Stomach (tissue), 9 donors: ENCODE measurements around the gene SEPTIN5. TPM values are rescaled to one million over a fixed set of nuclear protein-coding genes. Genes with fewer than 3 reads are reported as not detected.
A peak's percentile ranks its signal among the peaks of the same experiment; 100 is the strongest.

Experiments used
- DNase-seq, 2 donors: peaks; one replicate each; pipeline versions ENCODE4 v3.0.0 to v3.0.0-alpha.2; 2013 to 2019
- H3K27ac ChIP-seq, 5 donors: fragments of 200-600 bp in 4 of 5; sonication (generic) in 4 of 5; one replicate each; pipeline ENCODE4 v1.5.1; 2013 to 2019; ENCODE audit warnings: mild to moderate bottlenecking in 1 of 5, moderate library complexity in 1 of 5
- H3K27me3 ChIP-seq, 3 donors: fragments of 200-600 bp; sonication (generic); one replicate each; pipeline ENCODE4 v1.5.1; 2017 to 2019; ENCODE audit warnings: mixed run types in 1 of 3
- H3K36me3 ChIP-seq, 4 donors: fragments of 200-600 bp; sonication (generic); 1 replicate in 3 of 4; 2 replicates in 1 of 4; pipeline ENCODE4 v1.5.1; 2016 to 2019
- H3K4me1 ChIP-seq, 4 donors: fragments of 200-600 bp; sonication (generic); one replicate each; pipeline ENCODE4 v1.5.1; 2016 to 2019
- H3K4me3 ChIP-seq, 4 donors: fragments of 200-600 bp; sonication (generic) in 3 of 4; one replicate each; pipeline ENCODE4 v1.5.1; 2016 to 2019; ENCODE audit warnings: mild to moderate bottlenecking in 1 of 4
- H3K9me3 ChIP-seq, 4 donors: fragments of 200-600 bp; sonication (generic); one replicate each; pipeline ENCODE4 v1.5.1; 2016 to 2019
- EP300 ChIP-seq: sonication (generic); formaldehyde crosslinking; IDR thresholded peaks from one replicate; pipeline ENCODE4 v1.6.1; 2017; ENCODE audit warnings: antibody characterized with exemption
- POLR2A ChIP-seq, 4 donors: fragments of 450-650 bp; IDR thresholded peaks; one replicate each; pipeline ENCODE4 v1.6.1; 2016; ENCODE audit warnings: antibody characterized with exemption in 4 of 4, control low read depth in 2 of 4, mild to moderate bottlenecking in 1 of 4, moderate library complexity in 1 of 4
- POLR2AphosphoS5 ChIP-seq, 3 donors: sonication (generic); formaldehyde crosslinking; IDR thresholded peaks; one replicate each; pipeline ENCODE4 v1.6.1; 2016; ENCODE audit warnings: antibody characterized with exemption in 3 of 3
- WGBS, 5 donors: extraction: QIAGEN DNeasy Blood & Tissue Kit in 3 of 5; methylation state at CpG; one replicate each; pipeline versions ENCODE4 v1.1.5 to v1.1.7; 2013 to 2018; 5-methylcytosine and 5-hydroxymethylcytosine counted together
- intact Hi-C: fragments of 100-400 bp; cut with DNase I; formaldehyde crosslinking; loops from one replicate; pipeline ENCODE4 v1.15.1; 2023; ENCODE audit warnings: low total_unique reads
- polyA plus RNA-seq, 3 donors: library from polyadenylated mRNA; stranded (reverse); fragments of 200-250 nt; gene quantifications; one replicate each; pipeline ENCODE4 v1.2.3, GENCODE V29; 2013
- total RNA-seq, 5 donors: library from RNA; depleted of rRNA; stranded (reverse); fragments of >200 nt; gene quantifications; one replicate each; pipeline versions ENCODE4 v1.1.0 to v1.2.3, GENCODE V29; 2014 to 2016
- TF ChIP-seq, protein P1 (sequence below), 7 experiments: fragments of 450-650 bp in 4 of 7; fragments of 200-600 bp in 3 of 7; sonication (generic) in 3 of 7; IDR thresholded peaks; one replicate each; pipeline ENCODE4 v1.5.1; 2016 to 2019; ENCODE audit warnings: antibody characterized with exemption in 7 of 7, control low read depth in 2 of 7, mild to moderate bottlenecking in 1 of 7
- donor health status: healthy with polysubstance abuse.
- donor health status: Bipolar disorder and iron deficiency.
- donor health status: healthy.

The SEPTIN5 gene
- total and polyA plus RNA-seq, 8 donors = 1.2 to 38.8 (median 12.5) TPM

- peak overlapping the region in 1 of 5 donors; percentile 14 for H3K27ac ChIP-seq
- TF ChIP-seq POLR2AphosphoS5 (IDR thresholded peaks at IDR 0.05) (no peak), EP300 (no peak), POLR2A (IDR thresholded peaks at IDR 0.05) (no peak)
- TF ChIP-seq, protein P1, sequence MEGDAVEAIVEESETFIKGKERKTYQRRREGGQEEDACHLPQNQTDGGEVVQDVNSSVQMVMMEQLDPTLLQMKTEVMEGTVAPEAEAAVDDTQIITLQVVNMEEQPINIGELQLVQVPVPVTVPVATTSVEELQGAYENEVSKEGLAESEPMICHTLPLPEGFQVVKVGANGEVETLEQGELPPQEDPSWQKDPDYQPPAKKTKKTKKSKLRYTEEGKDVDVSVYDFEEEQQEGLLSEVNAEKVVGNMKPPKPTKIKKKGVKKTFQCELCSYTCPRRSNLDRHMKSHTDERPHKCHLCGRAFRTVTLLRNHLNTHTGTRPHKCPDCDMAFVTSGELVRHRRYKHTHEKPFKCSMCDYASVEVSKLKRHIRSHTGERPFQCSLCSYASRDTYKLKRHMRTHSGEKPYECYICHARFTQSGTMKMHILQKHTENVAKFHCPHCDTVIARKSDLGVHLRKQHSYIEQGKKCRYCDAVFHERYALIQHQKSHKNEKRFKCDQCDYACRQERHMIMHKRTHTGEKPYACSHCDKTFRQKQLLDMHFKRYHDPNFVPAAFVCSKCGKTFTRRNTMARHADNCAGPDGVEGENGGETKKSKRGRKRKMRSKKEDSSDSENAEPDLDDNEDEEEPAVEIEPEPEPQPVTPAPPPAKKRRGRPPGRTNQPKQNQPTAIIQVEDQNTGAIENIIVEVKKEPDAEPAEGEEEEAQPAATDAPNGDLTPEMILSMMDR (IDR thresholded peaks at IDR 0.05) = no peak
- WGBS, 5 donors = 14 to 33% (median 20%) methylated on average over 19 of the region's 19 CpGs
These were observed 22.5 kb upstream of the SEPTIN5 start for GRCh38 chr22:19691721-19692341.

DNA sequence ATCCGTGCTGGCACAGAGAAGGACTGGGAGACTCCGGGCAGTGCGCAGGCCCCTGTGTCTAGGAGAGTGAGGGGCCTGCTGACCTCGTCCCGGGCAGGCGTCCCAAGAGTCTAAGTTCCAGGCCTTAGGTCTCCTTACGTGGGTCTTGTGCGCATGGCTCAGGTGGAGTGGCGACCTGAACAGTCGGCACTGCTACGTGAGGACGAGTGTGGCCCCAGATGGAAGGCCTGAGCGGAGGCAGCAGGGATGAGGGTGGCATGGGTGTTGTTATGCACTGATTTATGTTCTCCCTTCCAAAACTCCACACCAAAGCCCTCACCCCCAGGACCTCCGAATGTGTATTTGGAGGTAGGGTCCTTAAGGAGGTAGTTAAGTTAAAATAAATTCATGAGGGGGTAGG lies 20.7 kb upstream of the SEPTIN5 start:
- Histone ChIP-seq H3K4me1 (peaks cover 0 to 14% (median 6%) of the 10 kb centered on the region in 4 donors), H3K4me3 (no peak overlapping the region), H3K27ac (no peak overlapping the region), H3K36me3 (no peaks in the 10 kb centered on the region), H3K9me3 (no peaks in the 10 kb centered on the region), H3K27me3 (peaks cover 0 to 11% (median 0%) of the 10 kb centered on the region in 3 donors)
- DNase-seq = no peak
- intact Hi-C loops = no loop called here
- 91 to 97% (median 95%) methylated on average over 12 to 14 of the region's 14 CpGs for WGBS, 5 donors
- TF ChIP-seq POLR2AphosphoS5 (IDR thresholded peaks at IDR 0.05) = no peak
- TF ChIP-seq, protein P1 (IDR thresholded peaks at IDR 0.05) = no peak
- TF ChIP-seq POLR2A (IDR thresholded peaks at IDR 0.05) = no peak
- no peak for TF ChIP-seq EP300

More at GRCh38 chr22:19691721-19692341, 22.5 kb upstream of the SEPTIN5 start:
- Histone ChIP-seq H3K4me1 (peaks cover 0 to 14% (median 6%) of the 10 kb centered on the region in 4 donors), H3K36me3 (no peaks in the 10 kb centered on the region), H3K4me3 (peak overlapping the region in 3 of 4 donors; percentile 8 to 18 (median 12)), H3K9me3 (no peaks in the 10 kb centered on the region), H3K27me3 (peaks cover 0 to 27% (median 5%) of the 10 kb centered on the region in 3 donors)
- intact Hi-C loops = no loop called here
- DNase-seq = peak in 1 of 2 donors; percentile 64

DNA sequence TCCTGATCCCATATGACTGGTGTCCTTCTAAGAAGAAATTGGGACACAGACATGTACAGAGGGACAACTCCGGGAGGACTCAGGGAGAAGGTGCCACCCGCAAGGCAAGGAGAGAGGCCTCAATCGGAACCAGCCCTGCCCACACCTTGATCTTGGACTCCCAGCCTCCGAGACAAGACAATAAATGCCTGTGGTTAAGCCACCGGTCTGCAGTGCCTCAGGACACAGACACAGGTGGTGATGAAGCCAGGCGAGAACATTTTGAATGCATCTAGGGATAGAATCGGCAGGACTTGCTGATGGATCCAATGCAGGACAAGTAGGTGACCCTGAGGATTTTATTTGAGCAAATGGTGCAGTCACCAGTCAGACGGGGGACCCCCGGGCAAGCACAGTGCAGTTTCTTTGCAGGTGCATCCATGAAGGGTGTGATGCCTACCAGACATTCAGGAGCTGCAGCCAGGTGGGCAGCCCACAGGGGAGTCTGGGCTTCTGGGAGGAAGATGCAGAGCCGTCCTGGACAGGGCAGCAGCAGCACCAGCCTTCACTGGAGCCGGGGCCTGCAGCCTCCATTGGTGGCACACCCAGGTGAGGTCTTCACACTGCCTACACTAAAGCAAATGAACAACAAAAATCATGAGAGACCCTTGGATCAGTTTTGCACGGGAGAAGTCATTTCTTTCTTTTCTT lies 20.2 kb upstream of the SEPTIN5 start:
- TF ChIP-seq, protein P1 (IDR thresholded peaks at IDR 0.05) = no peak
- no peak for TF ChIP-seq EP300
- TF ChIP-seq POLR2A (IDR thresholded peaks at IDR 0.05) = no peak
- TF ChIP-seq POLR2AphosphoS5 (IDR thresholded peaks at IDR 0.05) = no peak
- Histone ChIP-seq H3K27ac (no peak overlapping the region), H3K36me3 (no peaks in the 10 kb centered on the region), H3K27me3 (peaks cover 0 to 6% (median 0%) of the 10 kb centered on the region in 3 donors), H3K4me1 (peaks cover 0 to 14% (median 6%) of the 10 kb centered on the region in 4 donors), H3K4me3 (no peak overlapping the region), H3K9me3 (no peaks in the 10 kb centered on the region)
- intact Hi-C loops = no loop called here
- 84 to 88% (median 88%) methylated on average over 9 to 12 of the region's 12 CpGs for WGBS, 5 donors
- no peak for DNase-seq

GRCh38 chr22:19694696-19695095 lies 19.6 kb upstream of the SEPTIN5 start:
- TF ChIP-seq POLR2AphosphoS5 (IDR thresholded peaks at IDR 0.05) (no peak), POLR2A (IDR thresholded peaks at IDR 0.05) (no peak), EP300 (no peak)
- TF ChIP-seq, protein P1 (IDR thresholded peaks at IDR 0.05) = no peak
- no peak overlapping the region for H3K27ac ChIP-seq
- H3K9me3 ChIP-seq = no peaks in the 10 kb centered on the region
- no peaks in the 10 kb centered on the region for H3K36me3 ChIP-seq
- H3K4me3 ChIP-seq = no peak overlapping the region
- intact Hi-C loops = no loop called here
- WGBS, 5 donors = 86 to 91% (median 89%) methylated on average over 13 of the region's 13 CpGs
- H3K4me1 ChIP-seq = peaks cover 0 to 14% (median 6%) of the 10 kb centered on the region in 4 donors
- H3K27me3 ChIP-seq = peaks cover 0 to under 1% (median 0%) of the 10 kb centered on the region in 3 donors
- no peak for DNase-seq
